HG03196 (cell line): ENCODE measurements around the gene IGFBPL1.
"Not testable (repeated sequence)": the region's sequence is repeated elsewhere in the genome, so short reads cannot be mapped to it uniquely, and the experiment has no call there.

Experiments used
- ATAC-seq: cut with Tn5 transposase; IDR thresholded peaks from one replicate; pipeline ENCODE4 v1.9.1; 2021; ENCODE audit not compliant: unreplicated experiment

IGFBPL1 gene

GRCh38 chr9:38399191-38399590 is 25.1 kb downstream of the IGFBPL1 start:
- ATAC-seq, result not testable (repeated sequence)

GRCh38 chr9:38396371-38396671 is 27.9 kb downstream of the IGFBPL1 start:
- ATAC-seq, result no peak

- ATAC-seq, result no peak
Measured at GRCh38 chr9:38395653-38396370, 28.4 kb downstream of the IGFBPL1 start.

GRCh38 chr9:38394416-38394815 is 29.8 kb downstream of the IGFBPL1 start:
- ATAC-seq, result no peak

GRCh38 chr9:38393128-38393796 is 31.0 kb downstream of the IGFBPL1 start:
- no peak for ATAC-seq

GRCh38 chr9:38392235-38393127 is 31.8 kb downstream of the IGFBPL1 start, which contains the start of gene ALDH1B1:
TSS of gene ALDH1B1 (plus strand) at chr9:38392702. CDS start at chr9:38395749, 3,047 bp downstream.
- ATAC-seq, result peak; percentile 99

- no peak for ATAC-seq
Measured at GRCh38 chr9:38391278-38392118, 32.8 kb downstream of the IGFBPL1 start.

- ATAC-seq, result no peak
Measured at GRCh38 chr9:38390851-38391250, 33.4 kb downstream of the IGFBPL1 start.

- ATAC-seq, result no peak
Measured at GRCh38 chr9:38390442-38390841, 33.8 kb downstream of the IGFBPL1 start.

- no peak for ATAC-seq
Measured at GRCh38 chr9:38389313-38389712, 34.9 kb downstream of the IGFBPL1 start.

- ATAC-seq, result no peak
Measured at GRCh38 chr9:38388283-38389223, 35.7 kb downstream of the IGFBPL1 start.

- no peak for ATAC-seq
Measured at GRCh38 chr9:38387751-38388150, 36.5 kb downstream of the IGFBPL1 start.

GRCh38 chr9:38387066-38387465 is 37.2 kb downstream of the IGFBPL1 start:
- ATAC-seq, result no peak

GRCh38 chr9:38386319-38386895 is 37.8 kb downstream of the IGFBPL1 start:
- no peak for ATAC-seq

GRCh38 chr9:38385896-38386295 is 38.4 kb downstream of the IGFBPL1 start:
- ATAC-seq, result no peak

- ATAC-seq, result no peak
Measured at GRCh38 chr9:38384990-38385848, 39.0 kb downstream of the IGFBPL1 start.

- no peak for ATAC-seq
Measured at GRCh38 chr9:38382141-38382540, 42.1 kb downstream of the IGFBPL1 start.

GRCh38 chr9:38380872-38381534 is 43.3 kb downstream of the IGFBPL1 start:
- no peak for ATAC-seq
